GM18517 (cell line): ENCODE measurements around the gene B3GALT4.

ENCODE experiments used
- ATAC-seq: cut with Tn5 transposase; IDR thresholded peaks from one replicate; pipeline ENCODE4 v1.9.1; 2021; ENCODE audit warnings: mild to moderate bottlenecking, moderate library complexity; ENCODE audit not compliant: unreplicated experiment

B3GALT4 gene

DNA sequence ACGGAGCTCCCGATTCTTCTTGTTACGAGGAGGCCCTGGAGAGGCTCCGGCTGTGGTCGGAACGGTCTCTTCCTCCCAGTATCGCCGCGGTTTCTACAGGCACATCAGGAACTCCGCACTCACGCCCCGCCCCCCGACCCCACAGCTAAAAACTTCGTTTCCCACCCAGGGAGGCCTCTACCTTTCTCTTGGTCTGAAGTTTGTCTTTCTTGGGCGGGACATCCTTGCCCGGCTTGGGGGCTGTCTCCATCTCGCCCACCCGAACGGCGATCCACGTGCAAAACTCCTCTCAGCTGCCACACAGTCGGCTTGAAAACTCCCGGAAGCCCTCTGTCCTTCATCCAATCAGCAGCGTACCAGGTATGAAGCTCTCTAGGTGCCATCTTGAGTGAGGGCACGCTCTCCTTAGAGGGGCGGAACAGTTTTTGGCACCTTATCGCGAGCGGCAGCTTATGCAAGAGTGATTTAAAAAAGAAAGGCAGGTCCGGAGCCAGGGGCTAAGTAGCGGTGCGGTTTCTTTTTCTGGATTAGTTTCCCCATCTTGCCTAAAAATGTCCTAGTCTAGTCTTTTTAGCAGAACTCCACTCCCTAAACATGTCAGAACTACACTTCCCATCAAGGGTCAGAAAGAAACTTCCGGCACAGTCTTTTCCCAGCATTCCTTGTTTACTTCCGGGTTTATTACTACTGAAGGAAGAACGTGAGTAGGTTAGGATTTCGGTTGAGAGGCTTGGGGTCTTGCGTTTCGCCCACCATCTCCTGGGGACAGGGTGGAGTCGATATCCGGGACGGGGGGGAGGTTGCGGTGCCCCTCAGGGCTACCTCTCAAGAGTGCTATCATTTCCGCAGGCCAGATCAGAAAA lies 12.2 kb downstream of the B3GALT4 start, which contains the start of the genes PFDN6 and WDR46:
TSS of gene PFDN6 (plus strand) at position 681 of the 863 bp plus-strand sequence. CDS start 256 bp downstream, outside the sequence.
TSS of gene WDR46 (minus strand) at position 319 of the 863 bp plus-strand sequence. CDS start at position 250, 69 bp downstream.
- ATAC-seq, result peak; percentile 68

GRCh38 chr6:33289784-33290315 lies 12.9 kb downstream of the B3GALT4 start:
- ATAC-seq, result no peak

DNA sequence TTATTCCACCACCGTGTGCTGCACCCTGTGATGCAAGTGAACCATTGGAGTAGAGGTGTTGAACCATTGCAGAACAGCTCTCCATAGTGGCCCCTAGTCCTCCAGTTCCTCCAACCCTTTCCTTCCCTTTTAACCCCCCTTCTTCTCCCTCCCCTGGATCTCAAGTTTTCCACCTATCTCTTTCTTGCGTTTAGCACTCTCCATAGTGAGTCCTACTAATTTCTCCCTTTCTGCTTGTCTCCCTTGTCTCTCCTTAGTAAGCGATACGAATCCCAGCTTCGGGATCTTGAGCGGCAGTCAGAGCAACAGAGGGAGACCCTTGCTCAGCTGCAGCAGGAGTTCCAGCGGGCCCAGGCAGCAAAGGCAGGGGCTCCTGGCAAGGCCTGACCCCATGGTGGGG lies 13.5 kb downstream of the B3GALT4 start:
- ATAC-seq, result no peak

DNA sequence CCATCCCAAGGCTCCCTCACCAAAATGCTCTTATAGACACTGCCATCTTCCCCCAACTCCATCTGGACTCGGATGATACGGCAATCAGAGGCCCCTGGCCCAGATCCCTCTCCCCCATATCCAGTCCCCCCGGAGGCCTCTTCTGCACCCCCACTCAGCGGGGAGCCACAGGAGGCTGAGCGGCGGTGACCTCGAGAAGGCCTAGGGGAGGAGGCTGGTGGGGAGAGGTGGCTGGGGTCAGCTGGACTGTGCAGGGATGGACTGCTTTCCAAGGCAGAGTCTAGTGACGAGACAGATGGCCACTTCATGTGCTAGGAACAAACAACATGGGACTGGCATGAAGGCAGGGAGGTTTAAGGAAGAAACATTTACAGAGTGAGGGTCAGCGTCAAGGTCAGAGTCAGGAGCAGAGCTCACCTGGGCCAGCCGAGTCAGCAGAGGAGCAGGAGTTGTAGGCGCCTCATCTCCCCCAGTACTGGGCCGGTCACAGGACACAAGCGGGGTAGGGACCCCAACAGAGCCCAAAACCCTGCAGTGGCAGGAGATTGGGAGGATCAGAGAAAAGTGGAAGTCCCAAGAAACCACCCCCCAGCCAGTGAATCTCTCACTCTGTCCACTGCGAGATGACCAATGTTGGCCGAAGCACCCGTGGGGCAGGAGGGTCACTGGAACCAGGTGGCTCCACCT lies 16.2 kb downstream of the B3GALT4 start:
- ATAC-seq, result no peak

DNA sequence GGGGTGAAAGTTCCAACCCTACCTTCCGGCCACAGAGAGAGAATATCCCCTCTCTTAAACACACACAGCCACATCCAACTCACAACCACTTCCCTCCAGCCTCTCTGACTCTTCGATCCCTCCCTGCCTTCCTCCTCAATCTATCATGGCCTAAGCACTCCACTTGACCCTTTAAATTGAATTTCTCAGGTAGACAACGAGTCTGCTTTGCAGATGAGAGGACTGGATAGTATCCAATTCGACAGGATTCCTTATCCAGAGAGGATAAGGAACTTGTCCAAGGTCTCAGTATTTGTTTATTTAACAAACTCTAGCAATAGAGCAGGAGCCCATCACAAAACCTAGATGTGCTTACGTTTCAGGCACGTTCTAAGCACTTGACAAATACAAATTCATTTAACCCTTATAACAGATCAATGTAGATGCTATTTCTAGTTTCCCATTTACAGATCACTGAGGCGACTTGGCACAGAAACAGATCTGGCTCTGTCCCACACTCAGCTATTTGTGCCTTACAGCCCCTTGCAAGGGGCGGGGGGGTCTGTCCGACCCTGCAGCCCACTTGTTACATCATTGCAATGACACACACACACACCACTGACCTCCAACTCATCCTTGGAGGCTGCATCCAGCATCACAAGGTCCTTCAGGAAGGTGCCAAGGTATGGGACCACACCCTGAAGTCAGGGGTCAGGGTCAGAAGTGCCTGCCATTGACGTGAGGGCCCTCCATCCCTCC lies 17.3 kb downstream of the B3GALT4 start:
- no peak for ATAC-seq

- ATAC-seq, result no peak
Observed at GRCh38 chr6:33295621-33296369, 18.9 kb downstream of the B3GALT4 start.

GRCh38 chr6:33296797-33297405 lies 20.0 kb downstream of the B3GALT4 start:
- ATAC-seq, result no peak

DNA sequence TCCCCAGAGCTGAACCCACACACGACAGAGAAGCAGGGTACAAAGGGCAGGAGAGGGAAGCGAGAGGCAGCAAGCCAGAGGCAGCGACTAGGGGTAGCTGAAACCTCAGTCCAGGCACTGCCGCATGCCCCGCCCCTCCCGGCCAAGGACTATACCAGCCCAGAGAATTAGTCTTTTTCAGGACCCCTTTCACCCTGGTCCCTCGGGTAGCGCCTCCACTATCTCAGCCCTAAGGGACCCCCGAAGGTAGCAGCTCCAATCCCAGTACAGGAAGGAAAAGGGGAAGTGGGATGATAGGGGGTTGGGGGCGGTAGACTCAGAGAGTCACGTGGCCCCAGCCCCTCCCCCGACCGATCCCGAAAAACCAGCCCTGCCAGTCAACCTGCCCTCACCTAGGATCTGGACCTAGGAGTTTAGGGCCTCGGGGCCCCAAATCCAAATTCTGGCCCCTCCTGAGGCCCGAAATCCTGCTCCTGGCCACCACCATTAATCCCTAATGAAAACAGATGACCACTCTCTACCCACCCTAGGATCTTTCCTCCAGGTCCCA lies 20.6 kb downstream of the B3GALT4 start:
- ATAC-seq, result no peak

GRCh38 chr6:33297956-33298772 lies 21.2 kb downstream of the B3GALT4 start:
- no peak for ATAC-seq

GRCh38 chr6:33298773-33299236 lies 21.9 kb downstream of the B3GALT4 start, which contains the start of gene RGL2:
TSS of gene RGL2 (minus strand) at chr6:33298942. CDS start at chr6:33298610, 332 bp downstream.
- peak; percentile 21 for ATAC-seq

GRCh38 chr6:33299237-33299944 lies 22.5 kb downstream of the B3GALT4 start:
- peak; percentile 73 for ATAC-seq

DNA sequence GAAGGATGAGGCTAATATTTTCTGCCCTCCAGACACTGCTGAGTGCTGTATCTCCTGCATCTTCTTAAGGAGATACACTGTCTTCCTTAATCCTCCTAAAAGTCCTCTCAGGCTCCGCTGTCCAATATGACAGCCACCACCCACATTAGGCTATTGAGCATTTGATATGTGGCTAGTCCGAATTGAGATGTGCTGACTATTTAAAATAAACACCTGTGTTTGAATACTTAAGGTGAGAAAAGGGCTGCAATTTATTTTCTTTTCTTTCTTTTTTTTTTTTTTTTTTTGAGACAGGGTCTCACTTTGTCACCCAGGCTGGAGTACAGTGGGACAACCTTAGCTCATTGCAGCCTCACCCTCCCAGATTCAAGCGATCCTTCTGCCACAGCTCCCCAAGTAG lies 25.0 kb downstream of the B3GALT4 start:
- no peak for ATAC-seq

- no peak for ATAC-seq
Observed at GRCh38 chr6:33304216-33304615, 27.3 kb downstream of the B3GALT4 start.

- ATAC-seq, result no peak
Observed at GRCh38 chr6:33305052-33305451, 28.1 kb downstream of the B3GALT4 start.

DNA sequence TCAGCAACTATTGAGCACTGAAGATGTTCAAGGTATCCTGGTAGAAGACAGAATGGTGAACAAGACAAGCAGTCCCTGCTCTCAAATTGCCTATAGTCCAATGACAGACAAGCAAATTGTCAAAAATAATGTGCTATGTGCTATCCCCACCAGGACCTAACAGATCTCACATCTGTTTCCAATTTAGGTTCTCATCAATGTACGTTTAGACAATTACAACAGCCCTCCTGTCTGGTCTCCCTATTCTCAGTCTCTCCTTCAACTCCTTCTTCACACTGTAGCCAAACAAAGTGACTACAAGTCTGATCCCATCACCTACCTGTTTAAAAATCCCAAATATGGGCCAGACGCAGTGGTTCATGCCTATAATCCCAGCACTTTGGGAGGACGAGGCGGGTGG lies 29.4 kb downstream of the B3GALT4 start:
- ATAC-seq, result no peak

GRCh38 chr6:33312361-33313104 lies 35.6 kb downstream of the B3GALT4 start:
- ATAC-seq, result no peak

DNA sequence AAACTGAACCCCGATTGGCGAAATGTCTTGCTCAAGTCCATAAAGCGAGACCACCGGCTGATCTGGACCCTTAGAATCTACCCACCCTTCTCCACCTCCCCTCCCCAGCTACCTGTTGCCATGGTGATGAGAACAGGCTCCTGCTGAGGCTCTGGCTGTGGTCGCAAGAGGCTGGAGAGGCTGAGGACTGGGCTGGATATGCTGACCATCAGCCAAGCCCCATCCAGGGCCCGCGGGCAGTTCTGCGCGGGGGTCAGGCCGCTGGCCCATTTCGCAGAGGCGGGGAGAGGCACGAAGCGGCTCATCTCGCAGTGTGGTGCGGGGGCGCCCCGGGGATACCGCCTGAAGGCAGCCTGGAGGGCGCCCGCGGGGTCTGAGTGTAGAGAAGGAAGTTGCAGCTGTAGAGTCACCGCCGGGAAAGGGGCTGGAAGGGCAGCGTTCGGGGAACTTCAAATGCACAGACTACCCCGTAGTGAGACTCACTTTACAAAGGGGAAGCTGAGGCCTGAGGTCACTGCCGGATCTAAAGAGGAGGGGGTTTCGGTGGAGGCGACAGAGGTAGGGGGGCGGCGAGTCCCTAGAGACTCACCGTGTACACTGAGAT lies 36.3 kb downstream of the B3GALT4 start:
- ATAC-seq, result no peak
